Measurements from ENCODE around the gene DMBX1. TPM values are rescaled to one million over a fixed set of nuclear protein-coding genes. Genes with fewer than 3 reads are reported as not detected.

Gene DMBX1
- total and polyA plus RNA-seq, 9 of the 15 experiments (the other 6 are each of a cell fraction or from before 2014, with no cell fraction given), result 0.25 to 4.3 (median 1.0) TPM

DNA sequence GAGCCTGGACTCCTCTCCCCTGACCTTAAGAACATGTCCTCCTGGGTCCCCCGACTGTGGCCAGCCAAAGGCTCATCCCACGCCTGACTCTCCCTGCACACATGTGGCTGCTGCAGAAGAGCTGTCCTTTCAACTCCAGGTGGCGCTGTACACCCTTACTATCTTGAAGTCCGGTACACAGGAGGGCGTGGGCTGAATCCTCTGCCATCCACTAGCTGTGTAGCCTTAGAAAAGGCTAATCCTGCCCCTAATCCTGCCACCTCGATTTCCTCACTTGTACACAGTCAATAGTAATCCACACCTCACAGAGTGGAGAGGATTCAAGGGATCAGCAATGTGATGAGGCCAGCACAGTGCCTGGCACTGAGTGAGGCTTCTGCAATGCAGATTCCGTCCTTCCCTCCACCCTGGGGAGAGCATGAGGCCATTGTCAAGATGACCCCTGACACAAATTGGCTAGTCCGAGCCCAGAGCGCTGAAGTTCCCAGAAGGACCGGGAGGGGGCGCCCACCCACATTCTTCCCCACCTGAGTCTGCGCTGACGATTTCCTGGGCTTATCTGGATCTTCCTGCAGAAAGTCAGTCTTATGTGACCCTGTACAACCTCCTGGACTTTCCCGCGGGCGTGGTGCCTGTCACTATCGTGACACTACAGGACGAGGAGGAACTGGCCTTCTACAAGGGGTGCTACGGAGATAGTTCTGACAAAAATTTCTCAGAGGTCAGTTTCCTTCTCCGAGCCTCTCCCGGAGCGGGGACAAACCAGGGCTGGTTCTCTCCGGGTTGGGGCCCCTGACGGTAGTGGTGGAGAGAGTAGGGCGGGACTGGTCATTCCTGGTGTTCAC, 47.1 kb upstream of the DMBX1 start (continued):
- TF ChIP-seq RAD21 (CRISPR knock-in tag; conservative IDR thresholded peaks at IDR 0.05 in 1 of 2, IDR thresholded peaks at IDR 0.05 in 1 of 2), result peak; percentile 66 to 79
- no peak for TF ChIP-seq ZNF740 (CRISPR knock-in tag; IDR thresholded peaks at IDR 0.05)
- TF ChIP-seq ZNF740 (tag; IDR thresholded peaks at IDR 0.05), result no peak
- TF ChIP-seq IRF2 (CRISPR knock-in tag; IDR thresholded peaks at IDR 0.05), result no peak
- TF ChIP-seq ZBTB1 (CRISPR knock-in tag; IDR thresholded peaks at IDR 0.05; ENCODE audit: borderline replicate concordance, low read depth), result peak; percentile 73; the same call in 1 of the 2 replicates
- TF ChIP-seq SRSF3 (IDR thresholded peaks at IDR 0.05; ENCODE audit: insufficient read depth, low read length), result no peak
- TF ChIP-seq ZKSCAN8 (CRISPR knock-in tag; IDR thresholded peaks at IDR 0.05), result no peak
- TF ChIP-seq SP1 (CRISPR knock-in tag; IDR thresholded peaks at IDR 0.05), result peak; percentile 87
- no peak for TF ChIP-seq CCNT2 (IDR thresholded peaks at IDR 0.05; ENCODE audit: borderline replicate concordance, extremely low read depth, insufficient read length, low read depth, low read length)
- TF ChIP-seq, protein P1, sequence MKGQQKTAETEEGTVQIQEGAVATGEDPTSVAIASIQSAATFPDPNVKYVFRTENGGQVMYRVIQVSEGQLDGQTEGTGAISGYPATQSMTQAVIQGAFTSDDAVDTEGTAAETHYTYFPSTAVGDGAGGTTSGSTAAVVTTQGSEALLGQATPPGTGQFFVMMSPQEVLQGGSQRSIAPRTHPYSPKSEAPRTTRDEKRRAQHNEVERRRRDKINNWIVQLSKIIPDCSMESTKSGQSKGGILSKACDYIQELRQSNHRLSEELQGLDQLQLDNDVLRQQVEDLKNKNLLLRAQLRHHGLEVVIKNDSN (CRISPR knock-in tag; IDR thresholded peaks at IDR 0.05), result peak; percentile 49; the same call in 1 of the 2 replicates
- TF ChIP-seq RB1 (IDR thresholded peaks at IDR 0.05; ENCODE audit: low read depth), result peak; percentile 84
- TF ChIP-seq HNRNPUL1 (IDR thresholded peaks at IDR 0.05; ENCODE audit: low read length), result 0 out of 2 replicates have a peak, but pooled peaks have one; percentile 17
- TF ChIP-seq ZBTB7A (IDR thresholded peaks at IDR 0.05; ENCODE audit: borderline replicate concordance, control insufficient read depth, low read depth, low read length), result peak; percentile 41; the same call in 1 of the 2 replicates
- TF ChIP-seq XRCC5 (IDR thresholded peaks at IDR 0.05; ENCODE audit: low read depth, low read length), result peak; percentile 96
- TF ChIP-seq KHSRP (IDR thresholded peaks at IDR 0.05), result peak; percentile 77
- peak; percentile 24; the same call in 1 of the 2 replicates for TF ChIP-seq HDAC8 (tag; IDR thresholded peaks at IDR 0.05)
- TF ChIP-seq TEAD2 (tag; IDR thresholded peaks at IDR 0.05), result peak; percentile 94
- TF ChIP-seq EWSR1 (IDR thresholded peaks at IDR 0.05; ENCODE audit: borderline replicate concordance, low read depth, partially characterized antibody), result no peak
- peak; percentile 41 to 89; a peak in 3 of 4 replicates for TF ChIP-seq CSDE1 (IDR thresholded peaks at IDR 0.05)
- TF ChIP-seq ARID1B (IDR thresholded peaks at IDR 0.05), result peak; percentile 90
- TF ChIP-seq DIDO1 (tag; IDR thresholded peaks at IDR 0.05; ENCODE audit: low read depth), result peak; percentile 46; the same call in 1 of the 2 replicates
- TF ChIP-seq ZBTB2 (IDR thresholded peaks at IDR 0.05), result peak; percentile 83
- no peak for TF ChIP-seq PRPF4 (IDR thresholded peaks at IDR 0.05; ENCODE audit: insufficient read depth, low read depth, low read length, poor library complexity, severe bottlenecking)
